ENCODE measurements around the gene SLC37A4.
"Not testable (repeated sequence)": the region's sequence is repeated elsewhere in the genome, so short reads cannot be mapped to it uniquely, and the experiment has no call there.

Gene SLC37A4

GRCh38 chr11:119015054-119015611 is 15.5 kb downstream of the SLC37A4 start:
- H3K36me3 Mint-ChIP-seq: peaks cover 34% of the 10 kb centered on the region
- H3K9me3 Mint-ChIP-seq: no peaks in the 10 kb centered on the region
- peaks cover 32% of the 10 kb centered on the region for H3K4me1 Mint-ChIP-seq
- peak overlapping the region; percentile 100 for H3K4me3 Mint-ChIP-seq
- H3K27ac Mint-ChIP-seq: peak overlapping the region; percentile 100
- no peaks in the 10 kb centered on the region for H3K27me3 Mint-ChIP-seq

DNA sequence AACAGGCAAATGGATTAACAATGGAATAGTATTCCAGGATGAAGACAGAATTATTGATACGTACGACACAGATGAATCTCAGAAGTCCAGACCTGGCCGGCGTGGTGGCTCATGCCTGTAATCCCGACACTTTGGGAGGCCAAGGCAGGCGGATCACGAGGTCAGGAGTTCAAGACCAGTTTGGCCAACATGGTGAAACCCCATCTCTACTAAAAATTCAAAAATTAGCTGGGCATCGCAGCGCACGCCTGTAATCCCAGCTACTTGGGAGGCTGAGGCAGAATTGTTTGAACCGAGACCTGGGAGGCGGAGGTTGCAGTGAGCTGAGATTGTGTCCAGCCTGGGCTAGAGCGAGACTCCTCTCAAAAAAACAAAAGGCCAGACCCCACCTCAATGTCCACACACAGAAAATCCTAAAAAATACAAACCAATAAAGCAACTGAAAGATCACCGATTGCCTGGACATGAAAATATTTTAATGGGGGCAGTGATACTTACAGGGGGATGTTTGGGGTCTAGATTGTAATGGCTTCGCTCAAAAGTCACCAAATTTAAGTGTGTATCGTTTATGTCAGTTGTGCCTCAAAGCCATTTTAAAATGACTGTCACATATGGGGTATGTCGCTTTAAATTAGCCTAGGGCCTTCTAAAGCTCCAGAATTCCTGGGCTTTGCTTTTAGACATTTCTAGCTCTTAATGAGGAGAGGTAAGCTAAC is 16.3 kb downstream of the SLC37A4 start:
- peak overlapping the region; percentile 85 for H3K27ac Mint-ChIP-seq
- H3K4me3 Mint-ChIP-seq: peak overlapping the region; percentile 73
- H3K27me3 Mint-ChIP-seq: no peaks in the 10 kb centered on the region
- no peaks in the 10 kb centered on the region for H3K9me3 Mint-ChIP-seq
- peaks cover 26% of the 10 kb centered on the region for H3K4me1 Mint-ChIP-seq
- peaks cover 35% of the 10 kb centered on the region for H3K36me3 Mint-ChIP-seq

GRCh38 chr11:119012629-119013170 is 18.0 kb downstream of the SLC37A4 start:
- Mint-ChIP-seq H3K4me1 (peaks cover 26% of the 10 kb centered on the region), H3K4me3 (peak overlapping the region; percentile 12), H3K9me3 (no peaks in the 10 kb centered on the region), H3K27me3 (no peaks in the 10 kb centered on the region), H3K27ac (peak overlapping the region; percentile 46), H3K36me3 (peaks cover 33% of the 10 kb centered on the region)

DNA sequence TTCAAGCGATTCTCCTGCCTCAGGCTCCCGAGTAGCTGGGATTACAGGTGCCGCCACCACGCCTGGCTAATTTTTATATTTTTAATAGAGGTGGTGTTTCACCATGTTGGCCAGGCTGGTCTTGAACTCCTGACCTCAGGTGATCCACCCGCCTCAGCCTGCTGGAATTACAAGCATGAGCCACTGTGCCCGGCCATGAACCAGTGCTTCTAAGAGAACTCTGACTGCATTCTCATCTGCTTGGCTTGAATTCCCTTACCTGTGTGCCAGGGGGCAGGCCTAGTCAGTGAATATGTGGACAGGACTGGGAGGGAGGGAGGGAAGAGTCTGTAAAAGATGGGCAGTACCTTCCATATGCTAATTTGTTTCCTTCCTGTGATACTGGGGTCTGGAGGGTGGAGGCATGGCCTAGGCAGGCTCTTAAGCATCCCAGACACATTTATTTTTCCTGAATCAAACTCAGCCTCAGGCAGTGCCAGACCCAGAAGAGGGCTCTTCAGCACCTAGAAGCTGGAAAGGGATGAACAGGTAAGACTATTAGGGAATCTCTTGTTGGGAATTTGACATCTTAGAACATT is 19.1 kb downstream of the SLC37A4 start:
- H3K36me3 Mint-ChIP-seq: peaks cover 31% of the 10 kb centered on the region

DNA sequence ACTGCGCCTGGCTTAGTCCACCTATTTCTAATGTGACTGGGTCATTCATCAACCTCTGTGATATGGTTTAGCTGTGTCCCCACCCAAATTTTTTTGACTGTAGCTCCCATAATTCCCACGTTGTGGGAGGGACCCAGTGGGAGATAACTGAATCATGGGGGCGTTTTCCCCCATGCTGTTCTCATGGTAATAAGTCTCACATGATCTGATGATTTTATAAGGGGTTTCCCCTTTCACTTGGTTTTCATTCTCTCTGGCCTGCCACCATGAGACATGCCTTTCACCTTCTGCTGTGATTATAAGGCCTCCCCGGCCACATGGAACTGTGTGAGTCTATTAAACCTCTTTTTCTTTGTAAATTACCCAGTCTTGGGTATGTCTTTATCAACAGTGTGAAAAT is 24.0 kb downstream of the SLC37A4 start:
- Mint-ChIP-seq H3K4me1 (peaks cover 10% of the 10 kb centered on the region), H3K9me3 (no peaks in the 10 kb centered on the region), H3K36me3 (peaks cover 14% of the 10 kb centered on the region), H3K27me3 (no peaks in the 10 kb centered on the region), H3K27ac (peak overlapping the region; percentile 51), H3K4me3 (no peak overlapping the region)

More for the DNA sequence above, 19.1 kb downstream of the SLC37A4 start:
- H3K9me3 Mint-ChIP-seq: no peaks in the 10 kb centered on the region
- H3K4me1 Mint-ChIP-seq: peaks cover 31% of the 10 kb centered on the region
- H3K4me3 Mint-ChIP-seq: no peak overlapping the region
- no peak overlapping the region for H3K27ac Mint-ChIP-seq
- H3K27me3 Mint-ChIP-seq: no peaks in the 10 kb centered on the region

- Mint-ChIP-seq H3K4me1 (peaks cover 33% of the 10 kb centered on the region), H3K4me3 (no peak overlapping the region), H3K9me3 (no peaks in the 10 kb centered on the region), H3K27me3 (no peaks in the 10 kb centered on the region), H3K36me3 (peaks cover 10% of the 10 kb centered on the region), H3K27ac (peak overlapping the region; percentile 35)
Observed at GRCh38 chr11:119000906-119001305, 29.8 kb downstream of the SLC37A4 start.

DNA sequence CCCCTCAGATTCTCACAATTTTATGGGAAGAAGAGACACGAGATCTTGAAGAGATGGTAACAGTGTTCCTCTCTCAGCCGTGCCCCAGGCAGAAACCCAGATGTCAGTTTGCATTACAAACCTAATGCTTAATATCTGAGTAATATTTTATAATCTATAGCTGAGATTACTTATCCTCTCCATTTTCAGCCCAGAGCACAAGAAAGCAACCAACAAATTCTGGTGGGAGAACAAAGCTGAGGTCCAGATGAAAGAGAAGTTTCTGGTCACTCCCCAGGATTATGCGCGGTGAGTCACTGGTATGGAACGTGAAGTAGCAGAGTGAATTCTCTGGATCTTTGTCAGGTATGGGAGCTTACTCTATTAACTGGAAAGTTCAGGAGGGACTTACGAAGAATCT is 31.9 kb downstream of the SLC37A4 start:
- H3K27me3 Mint-ChIP-seq: no peaks in the 10 kb centered on the region
- H3K4me3 Mint-ChIP-seq: peak overlapping the region; percentile 98
- peak overlapping the region; percentile 100 for H3K27ac Mint-ChIP-seq
- peaks cover 32% of the 10 kb centered on the region for H3K4me1 Mint-ChIP-seq
- H3K9me3 Mint-ChIP-seq: no peaks in the 10 kb centered on the region
- H3K36me3 Mint-ChIP-seq: peaks cover 10% of the 10 kb centered on the region

GRCh38 chr11:118998388-118998717 is 32.3 kb downstream of the SLC37A4 start:
- Mint-ChIP-seq H3K27ac (peak overlapping the region; percentile 100), H3K4me1 (peaks cover 31% of the 10 kb centered on the region), H3K4me3 (peak overlapping the region; percentile 98), H3K36me3 (peaks cover 10% of the 10 kb centered on the region), H3K9me3 (no peaks in the 10 kb centered on the region), H3K27me3 (no peaks in the 10 kb centered on the region)

DNA sequence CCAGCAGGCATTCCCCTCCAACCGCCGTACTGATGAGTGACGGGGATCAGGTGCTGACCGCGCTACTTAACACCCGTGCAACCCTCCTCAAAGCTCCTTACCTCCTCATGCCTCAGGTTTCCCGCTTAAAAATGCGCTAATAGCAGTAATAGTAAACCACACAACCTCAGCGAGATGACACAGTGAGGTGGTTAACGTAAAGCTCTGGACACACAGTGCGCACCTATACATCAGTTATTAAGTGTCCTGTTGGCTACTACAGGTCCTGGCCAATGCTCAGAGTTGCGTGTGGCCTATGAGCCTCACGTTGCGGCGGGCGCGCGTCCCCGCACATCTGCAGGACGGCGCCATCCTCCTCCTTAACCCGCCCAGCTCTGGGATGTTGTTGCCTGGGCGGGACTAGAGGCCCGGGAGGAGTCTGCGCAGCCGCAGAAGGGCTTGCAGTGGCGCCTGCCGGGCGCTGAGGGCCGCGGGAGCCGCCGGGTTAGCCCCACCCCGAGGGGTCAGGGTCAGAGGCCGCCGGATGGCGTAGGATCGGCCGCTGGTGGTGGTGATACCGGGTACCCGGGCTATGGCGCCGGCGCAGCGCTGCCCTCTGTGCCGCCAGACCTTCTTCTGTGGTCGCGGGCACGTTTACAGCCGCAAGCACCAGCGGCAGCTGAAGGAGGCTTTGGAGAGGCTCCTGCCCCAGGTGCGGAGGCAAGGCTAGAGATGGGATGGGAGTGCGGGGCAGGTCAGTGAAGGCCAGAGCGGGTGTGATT is 32.9 kb downstream of the SLC37A4 start, which contains the start of gene CENATAC:
TSS of gene CENATAC (plus strand) at position 512 of the 761 bp plus-strand sequence. CDS start at position 572, 60 bp downstream.
- H3K36me3 Mint-ChIP-seq: peaks cover 7% of the 10 kb centered on the region
- peak within 1 kb of the TSS; percentile 100 for H3K27ac Mint-ChIP-seq
- peak within 1 kb of the TSS; percentile 98 for H3K4me3 Mint-ChIP-seq
- no peaks in the 10 kb centered on the region for H3K27me3 Mint-ChIP-seq
- H3K4me1 Mint-ChIP-seq: peaks cover 31% of the 10 kb centered on the region
- no peaks in the 10 kb centered on the region for H3K9me3 Mint-ChIP-seq

DNA sequence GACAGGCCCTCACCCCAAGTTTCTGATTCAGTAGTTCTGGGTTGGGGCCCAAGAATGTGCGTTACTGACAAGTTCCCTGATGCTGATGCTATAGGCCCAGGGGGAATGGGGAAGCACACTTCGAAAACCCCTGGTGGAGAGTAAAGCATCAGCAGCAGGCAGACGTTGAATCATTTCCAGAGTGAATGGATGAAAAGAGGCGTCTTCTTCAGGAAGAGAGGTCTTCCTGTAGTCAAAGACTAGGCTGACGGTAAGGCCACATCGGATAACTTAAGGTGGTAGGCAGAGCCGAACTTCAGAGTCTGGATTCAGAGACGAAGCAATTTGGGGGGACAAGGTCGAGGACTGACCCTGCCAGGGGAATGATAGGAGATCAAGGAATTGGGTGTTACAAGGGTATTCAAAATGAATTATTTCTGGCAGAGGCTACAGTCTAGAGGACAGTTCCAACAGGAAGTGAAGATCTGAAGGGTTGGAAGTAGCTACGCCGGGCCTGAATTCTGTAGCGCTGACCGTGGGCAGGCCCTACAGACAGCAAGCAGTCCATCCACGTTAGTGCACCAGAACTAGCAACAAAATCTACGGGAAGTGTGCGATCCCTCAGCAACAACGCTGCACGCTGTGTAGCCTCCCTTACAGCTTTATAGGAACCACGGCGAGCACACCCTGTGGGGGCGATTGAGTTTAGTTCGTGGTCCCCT is 33.6 kb downstream of the SLC37A4 start:
- peak overlapping the region; percentile 100 for H3K27ac Mint-ChIP-seq
- peaks cover 7% of the 10 kb centered on the region for H3K36me3 Mint-ChIP-seq
- H3K27me3 Mint-ChIP-seq: no peaks in the 10 kb centered on the region
- H3K4me1 Mint-ChIP-seq: peaks cover 31% of the 10 kb centered on the region
- no peaks in the 10 kb centered on the region for H3K9me3 Mint-ChIP-seq
- H3K4me3 Mint-ChIP-seq: peak overlapping the region; percentile 98

- H3K4me1 Mint-ChIP-seq: peaks cover 11% of the 10 kb centered on the region
- H3K27me3 Mint-ChIP-seq, H3K9me3 Mint-ChIP-seq, H3K27ac Mint-ChIP-seq, H3K36me3 Mint-ChIP-seq, H3K4me3 Mint-ChIP-seq: not testable (repeated sequence)
Observed at GRCh38 chr11:118991486-118992038, 39.1 kb downstream of the SLC37A4 start.

DNA sequence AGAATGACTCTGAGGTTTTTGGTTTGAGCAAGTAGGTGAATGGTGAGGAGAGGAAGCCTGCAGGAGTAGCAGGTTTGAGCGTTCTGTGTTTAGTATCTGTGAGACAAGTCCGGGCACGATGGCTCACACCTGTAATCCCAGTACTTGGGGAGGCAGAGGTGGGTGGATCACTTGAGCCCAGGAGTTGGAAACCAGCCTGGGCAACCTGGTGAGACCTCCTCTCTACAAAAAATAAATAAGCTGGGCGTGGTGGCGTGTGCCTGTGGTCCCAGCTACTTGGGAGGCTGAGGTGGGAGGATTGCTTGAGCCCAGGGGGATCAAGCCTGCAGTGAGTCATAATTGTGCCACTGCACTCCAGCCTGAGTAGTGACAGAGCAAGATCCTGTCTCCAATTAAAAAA is 42.4 kb downstream of the SLC37A4 start:
- Mint-ChIP-seq H3K4me3 (no peak overlapping the region), H3K9me3 (no peaks in the 10 kb centered on the region), H3K36me3 (peaks cover 2% of the 10 kb centered on the region), H3K27ac (no peak overlapping the region), H3K27me3 (no peaks in the 10 kb centered on the region), H3K4me1 (peaks cover 5% of the 10 kb centered on the region)

DNA sequence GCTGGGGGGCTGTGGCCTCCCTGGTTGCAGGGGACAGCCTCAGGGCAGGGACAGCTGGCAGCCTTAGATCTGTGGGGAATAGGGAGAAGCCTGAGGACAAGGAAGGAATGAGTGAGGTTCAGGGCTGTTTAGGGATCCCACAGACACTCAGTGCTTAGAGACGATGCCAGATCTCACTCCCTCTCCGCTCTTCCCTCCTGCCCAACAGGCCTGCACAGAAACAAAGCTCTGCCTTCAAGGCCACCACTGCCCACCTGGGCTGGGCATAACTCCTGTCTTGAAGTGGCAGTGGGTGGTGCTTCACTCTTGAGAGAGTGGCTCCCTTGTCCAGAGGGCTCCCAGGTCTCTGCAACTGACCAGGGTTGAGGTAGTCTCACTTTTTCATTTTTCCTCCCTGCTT is 45.9 kb downstream of the SLC37A4 start:
- peaks cover 5% of the 10 kb centered on the region for H3K4me1 Mint-ChIP-seq
- H3K27me3 Mint-ChIP-seq: no peaks in the 10 kb centered on the region
- no peaks in the 10 kb centered on the region for H3K36me3 Mint-ChIP-seq
- no peak overlapping the region for H3K27ac Mint-ChIP-seq
- H3K9me3 Mint-ChIP-seq: no peaks in the 10 kb centered on the region
- H3K4me3 Mint-ChIP-seq: no peak overlapping the region

GRCh38 chr11:118984337-118984736 is 46.3 kb downstream of the SLC37A4 start:
- H3K27me3 Mint-ChIP-seq, H3K4me3 Mint-ChIP-seq, H3K4me1 Mint-ChIP-seq, H3K36me3 Mint-ChIP-seq, H3K27ac Mint-ChIP-seq, H3K9me3 Mint-ChIP-seq: not testable (repeated sequence)

Measured in activated naive CD4-positive, alpha-beta T cell treated with anti-CD3 and anti-CD28 coated beads, Interleukin-2, amount 50 U/mL, for 24 hours (primary cell).